Loucy (cell line): ENCODE measurements around the gene MISP.

Experiments
- H2AFZ ChIP-seq: fragments of 200-600 bp; sonication (generic); 2 replicates; pipeline ENCODE4 v1.6.0; 2016; ENCODE audit warnings: antibody characterized with exemption, mild to moderate bottlenecking, low read length, moderate library complexity
- H3F3A ChIP-seq: fragments of 200-600 bp; 2 replicates; pipeline ENCODE4 v1.6.0; 2016; ENCODE audit warnings: antibody characterized with exemption, low read depth, mild to moderate bottlenecking
- H3K27me3 ChIP-seq: fragments of 200-600 bp; sonication (generic); 2 replicates; pipeline ENCODE4 v1.6.1; 2014; ENCODE audit warnings: low read length, mild to moderate bottlenecking; ENCODE audit not compliant: insufficient read depth, poor library complexity, severe bottlenecking
- H3K36me3 ChIP-seq: fragments of 200-600 bp; sonication (generic); 2 replicates; pipeline ENCODE4 v1.6.1; 2016; ENCODE audit warnings: low read length; ENCODE audit not compliant: insufficient read depth
- H3K4me1 ChIP-seq: fragments of 200-600 bp; sonication (generic); 2 replicates; pipeline ENCODE4 v1.5.1; 2014; ENCODE audit warnings: low read length, mild to moderate bottlenecking; ENCODE audit not compliant: insufficient read depth, poor library complexity, severe bottlenecking
- H3K4me2 ChIP-seq: fragments of 200-600 bp; sonication (generic); 2 replicates; pipeline ENCODE4 v1.6.0; 2014; ENCODE audit warnings: antibody characterized with exemption, low read length, low read depth, mild to moderate bottlenecking; ENCODE audit not compliant: poor library complexity, severe bottlenecking
- H3K4me3 ChIP-seq: fragments of 200-600 bp; sonication (generic); 2 replicates; pipeline ENCODE4 v1.5.1; 2014; ENCODE audit warnings: low read length, mild to moderate bottlenecking, mixed read lengths; ENCODE audit not compliant: poor library complexity, severe bottlenecking
- H3K79me2 ChIP-seq: fragments of 200-600 bp; sonication (generic); 2 replicates; pipeline ENCODE4 v1.6.1; 2014; ENCODE audit warnings: low read length; ENCODE audit not compliant: insufficient read depth
- H3K9ac ChIP-seq: fragments of 200-600 bp; sonication (generic); 2 replicates; pipeline ENCODE4 v1.6.0; 2014; ENCODE audit warnings: mild to moderate bottlenecking, low read depth, low read length, moderate library complexity; ENCODE audit not compliant: poor library complexity, severe bottlenecking
- H3K9me2 ChIP-seq: fragments of 200-600 bp; sonication (generic); replicated peaks from 2 replicates; pipeline ENCODE4 v1.6.1; 2016; ENCODE audit warnings: low read depth, low read length, mixed read lengths
- H3K9me3 ChIP-seq: fragments of 200-600 bp; sonication (generic); 2 replicates; pipeline ENCODE4 v1.6.1; 2014; ENCODE audit warnings: mild to moderate bottlenecking, antibody characterized with exemption, low read length, low read depth; ENCODE audit not compliant: insufficient read depth
- H4K20me1 ChIP-seq: fragments of 200-600 bp; sonication (generic); 2 replicates; pipeline ENCODE4 v1.6.0; 2014; ENCODE audit warnings: antibody characterized with exemption, low read length, mild to moderate bottlenecking; ENCODE audit not compliant: insufficient read depth, poor library complexity, severe bottlenecking
- EZH2phosphoT487 ChIP-seq: fragments of 200-600 bp; IDR thresholded peaks from 2 replicates; pipeline ENCODE4 v1.6.1; 2018; ENCODE audit warnings: antibody characterized with exemption, mild to moderate bottlenecking, moderate library complexity, borderline replicate concordance
- TF ChIP-seq, protein P1 (sequence below): fragments of 200-600 bp; sonication (generic); conservative IDR thresholded peaks from 2 replicates; pipeline ENCODE4 v1.5.1; 2014; ENCODE audit warnings: mild to moderate bottlenecking, antibody characterized with exemption, low read length

The MISP gene

DNA sequence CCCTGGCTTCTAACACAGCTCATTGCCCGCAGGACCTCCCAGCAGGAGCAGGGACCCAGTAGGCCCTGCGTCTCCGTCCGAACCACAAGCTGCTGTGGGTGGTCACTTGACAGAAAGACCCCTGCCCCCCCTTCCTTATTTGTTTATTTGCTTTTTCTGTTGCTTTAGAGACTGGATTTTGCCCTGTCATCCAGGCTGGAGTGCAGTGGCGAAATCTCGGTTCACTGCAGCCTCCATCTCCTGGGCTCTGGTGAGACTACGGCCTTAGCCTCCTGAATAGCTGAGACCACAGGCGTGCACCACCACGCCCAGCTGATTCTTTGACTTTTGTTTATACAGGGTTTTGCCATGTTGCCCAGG, 38.8 kb downstream of the MISP start:
- TF ChIP-seq EZH2phosphoT487, result no peak
- TF ChIP-seq, protein P1, sequence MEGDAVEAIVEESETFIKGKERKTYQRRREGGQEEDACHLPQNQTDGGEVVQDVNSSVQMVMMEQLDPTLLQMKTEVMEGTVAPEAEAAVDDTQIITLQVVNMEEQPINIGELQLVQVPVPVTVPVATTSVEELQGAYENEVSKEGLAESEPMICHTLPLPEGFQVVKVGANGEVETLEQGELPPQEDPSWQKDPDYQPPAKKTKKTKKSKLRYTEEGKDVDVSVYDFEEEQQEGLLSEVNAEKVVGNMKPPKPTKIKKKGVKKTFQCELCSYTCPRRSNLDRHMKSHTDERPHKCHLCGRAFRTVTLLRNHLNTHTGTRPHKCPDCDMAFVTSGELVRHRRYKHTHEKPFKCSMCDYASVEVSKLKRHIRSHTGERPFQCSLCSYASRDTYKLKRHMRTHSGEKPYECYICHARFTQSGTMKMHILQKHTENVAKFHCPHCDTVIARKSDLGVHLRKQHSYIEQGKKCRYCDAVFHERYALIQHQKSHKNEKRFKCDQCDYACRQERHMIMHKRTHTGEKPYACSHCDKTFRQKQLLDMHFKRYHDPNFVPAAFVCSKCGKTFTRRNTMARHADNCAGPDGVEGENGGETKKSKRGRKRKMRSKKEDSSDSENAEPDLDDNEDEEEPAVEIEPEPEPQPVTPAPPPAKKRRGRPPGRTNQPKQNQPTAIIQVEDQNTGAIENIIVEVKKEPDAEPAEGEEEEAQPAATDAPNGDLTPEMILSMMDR, result no peak
- no peaks in the 10 kb centered on the region for H3K36me3 ChIP-seq
- H3F3A ChIP-seq, result no peaks in the 10 kb centered on the region
- H2AFZ ChIP-seq, result no peak overlapping the region
- no peaks in the 10 kb centered on the region for H3K27me3 ChIP-seq
- no peak overlapping the region for H3K4me3 ChIP-seq
- no peaks in the 10 kb centered on the region for H3K9me2 ChIP-seq
- no peaks in the 10 kb centered on the region for H4K20me1 ChIP-seq
- no peaks in the 10 kb centered on the region for H3K4me1 ChIP-seq
- no peaks in the 10 kb centered on the region for H3K9me3 ChIP-seq
- no peak overlapping the region for H3K4me2 ChIP-seq
- H3K79me2 ChIP-seq, result no peaks in the 10 kb centered on the region
- H3K9ac ChIP-seq, result no peak overlapping the region

DNA sequence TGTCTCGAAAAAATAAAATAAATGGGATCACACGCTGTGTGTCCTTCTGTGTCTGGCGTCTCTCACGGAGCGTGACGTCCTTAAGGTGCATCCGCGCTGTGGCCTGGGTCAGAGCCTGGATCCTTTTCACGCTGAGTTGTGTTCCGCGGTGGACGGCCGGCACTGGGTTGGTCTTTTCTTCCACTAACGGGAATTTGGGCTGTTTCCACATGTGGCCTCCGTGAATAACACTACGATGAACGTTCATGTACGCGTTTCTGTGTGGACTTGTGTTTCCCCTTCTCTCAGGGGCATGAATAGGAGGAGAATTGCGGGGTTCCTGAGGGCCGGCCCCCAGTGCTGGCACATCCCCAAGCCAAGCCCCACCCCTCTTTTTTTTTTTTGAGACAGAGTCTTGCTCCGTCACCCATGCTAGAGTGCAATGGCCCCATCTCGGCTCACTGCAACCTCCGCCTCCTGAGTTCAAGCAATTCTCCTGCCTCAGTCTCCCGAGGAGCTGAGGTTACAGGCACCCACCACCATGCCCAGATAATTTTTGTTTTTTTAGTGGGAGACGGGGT, 40.2 kb downstream of the MISP start:
- no peak overlapping the region for H3K4me3 ChIP-seq
- H3K9ac ChIP-seq, result no peak overlapping the region

GRCh38 chr19:791567-792305, 40.8 kb downstream of the MISP start:
- Histone ChIP-seq H3F3A (no peaks in the 10 kb centered on the region), H3K79me2 (peaks cover 7% of the 10 kb centered on the region; the same call in 1 of the 2 replicates), H4K20me1 (no peaks in the 10 kb centered on the region), H3K9me3 (no peaks in the 10 kb centered on the region), H3K36me3 (no peaks in the 10 kb centered on the region), H3K4me3 (no peak overlapping the region), H3K27me3 (no peaks in the 10 kb centered on the region), H3K9me2 (no peaks in the 10 kb centered on the region), H2AFZ (no peak overlapping the region), H3K9ac (no peak overlapping the region), H3K4me2 (no peak overlapping the region), H3K4me1 (peaks cover 4% of the 10 kb centered on the region)
- TF ChIP-seq, protein P1, result no peak

More for the DNA sequence above, 40.2 kb downstream of the MISP start:
- Histone ChIP-seq H3K9me3 (no peaks in the 10 kb centered on the region), H3F3A (no peaks in the 10 kb centered on the region), H3K36me3 (no peaks in the 10 kb centered on the region), H2AFZ (no peak overlapping the region), H3K4me1 (peaks cover 2% of the 10 kb centered on the region), H3K4me2 (no peak overlapping the region), H3K27me3 (no peaks in the 10 kb centered on the region), H3K9me2 (no peaks in the 10 kb centered on the region), H3K79me2 (0 out of 2 replicates have a peak, but pooled peaks cover 3% of the 10 kb centered on the region), H4K20me1 (no peaks in the 10 kb centered on the region)
- TF ChIP-seq EZH2phosphoT487, result no peak
- TF ChIP-seq, protein P1, result no peak
